Skeletal muscle cell (primary cell): Measurements from ENCODE around the gene IL10RB.
"Not testable (repeated sequence)": the region's sequence is repeated elsewhere in the genome, so short reads cannot be mapped to it uniquely, and the experiment has no call there.

Experiments
- DNase-seq: peaks from one replicate; pipeline ENCODE4 v3.0.0-alpha.2; 2010; ENCODE audit warnings: low read depth
- H3K4me3 ChIP-seq: 2 replicates; pipeline ENCODE4 v1.5.1; 2011; ENCODE audit warnings: low read depth, mild to moderate bottlenecking, control low read depth, low read length, moderate library complexity

IL10RB gene

DNA sequence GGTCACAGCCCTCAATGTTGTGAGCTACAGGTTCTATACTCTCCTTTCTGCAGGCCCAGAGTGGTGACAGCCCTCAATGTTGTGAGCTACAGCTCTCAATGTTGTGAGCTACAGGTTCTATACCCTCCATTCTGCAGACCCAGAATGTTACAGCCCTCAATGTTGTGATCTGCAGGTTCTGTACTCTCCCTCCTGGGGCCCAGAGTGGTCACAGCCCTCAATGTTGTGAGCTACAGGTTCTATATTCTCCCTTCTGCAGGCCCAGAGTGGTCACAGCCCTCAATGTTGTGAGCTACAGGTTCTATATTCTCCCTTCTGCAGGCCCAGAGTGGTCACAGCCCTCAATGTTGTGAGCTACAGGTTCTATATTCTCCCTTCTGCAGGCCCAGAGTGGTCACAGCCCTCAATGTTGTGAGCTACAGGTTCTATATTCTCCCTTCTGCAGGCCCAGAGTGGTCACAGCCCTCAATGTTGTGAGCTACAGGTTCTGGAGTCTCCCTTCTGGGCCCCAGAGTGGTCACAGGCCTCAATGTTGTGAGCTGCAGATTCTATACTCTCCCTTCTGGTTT is 26.5 kb upstream of the IL10RB start:
- DNase-seq, H3K4me3 ChIP-seq: not testable (repeated sequence)

GRCh38 chr21:33240404-33240803 is 25.8 kb upstream of the IL10RB start:
- DNase-seq, result no peak
- no peak overlapping the region for H3K4me3 ChIP-seq

DNA sequence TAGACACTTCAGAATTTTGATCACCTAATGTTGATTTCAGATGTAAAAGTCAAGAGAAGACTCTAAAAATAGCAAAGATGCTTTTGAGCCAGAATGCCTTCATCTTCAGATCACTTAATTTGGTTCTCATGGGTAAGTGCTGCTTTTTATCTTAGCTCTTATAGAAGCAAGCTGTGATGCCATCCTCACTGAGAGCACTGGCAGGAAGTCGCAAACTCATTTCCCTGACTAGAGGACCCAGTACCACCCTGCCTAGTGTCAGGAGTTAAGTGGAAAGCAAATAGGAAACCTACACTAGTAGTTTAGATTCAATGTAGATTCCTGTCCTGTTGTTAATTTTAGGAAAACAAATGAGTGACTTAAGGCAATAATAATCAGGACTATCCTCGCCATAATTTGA is 24.3 kb upstream of the IL10RB start:
- DNase-seq, result no peak
- no peak overlapping the region for H3K4me3 ChIP-seq

- DNase-seq, result not testable (repeated sequence)
Observed at GRCh38 chr21:33242846-33243245, 23.3 kb upstream of the IL10RB start.

DNA sequence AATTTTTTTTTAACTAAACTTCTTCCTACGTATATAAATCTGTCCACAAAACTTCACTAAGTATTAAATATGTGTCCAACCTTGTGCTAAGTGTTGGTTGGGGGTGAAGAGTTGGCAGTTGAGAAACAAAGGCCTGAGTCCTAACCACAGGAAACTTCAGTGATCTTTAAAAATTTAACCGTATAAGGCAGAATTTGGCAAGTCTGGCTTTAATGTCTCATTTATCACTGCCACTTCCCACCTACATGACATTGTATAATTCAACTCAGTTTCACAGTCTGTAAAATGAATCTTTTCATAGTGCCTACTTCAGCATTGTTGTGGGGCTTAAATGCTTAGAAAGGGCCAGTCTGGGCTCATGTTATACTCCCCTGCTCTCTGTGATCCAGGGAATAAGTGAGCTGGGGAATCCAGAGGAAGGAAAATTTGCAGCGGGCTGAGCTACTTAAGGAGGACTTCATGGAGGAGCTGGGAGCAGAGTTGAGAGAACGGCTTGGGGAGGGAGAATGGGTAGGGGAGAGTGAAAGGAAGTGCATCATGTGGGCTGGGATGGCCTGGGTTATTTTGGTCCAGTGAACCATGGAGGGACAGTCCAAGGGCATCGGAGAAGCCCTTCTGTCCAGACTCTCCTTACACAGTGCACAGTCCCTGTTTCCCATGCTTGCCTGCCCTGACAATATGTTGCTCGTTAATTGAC is 21.9 kb upstream of the IL10RB start:
- no peak for DNase-seq
- H3K4me3 ChIP-seq, result no peak overlapping the region

More at GRCh38 chr21:33242846-33243245, 23.3 kb upstream of the IL10RB start:
- H3K4me3 ChIP-seq, result not testable (repeated sequence)

DNA sequence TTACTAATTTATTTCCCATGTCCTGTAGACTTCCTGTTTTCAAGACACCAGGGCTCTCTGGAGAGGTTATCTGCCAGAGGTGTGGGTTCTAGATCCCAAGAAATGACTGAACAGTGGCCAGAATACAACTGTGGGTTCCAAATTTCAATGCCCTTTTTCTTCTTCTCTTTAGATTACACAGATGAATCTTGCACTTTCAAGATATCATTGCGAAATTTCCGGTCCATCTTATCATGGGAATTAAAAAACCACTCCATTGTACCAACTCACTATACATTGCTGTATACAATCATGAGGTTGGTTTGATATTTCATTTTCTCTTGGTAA is 21.4 kb upstream of the IL10RB start:
- H3K4me3 ChIP-seq, result no peak overlapping the region
- no peak for DNase-seq

GRCh38 chr21:33245289-33245918 is 20.8 kb upstream of the IL10RB start:
- DNase-seq, result no peak
- H3K4me3 ChIP-seq, result no peak overlapping the region

DNA sequence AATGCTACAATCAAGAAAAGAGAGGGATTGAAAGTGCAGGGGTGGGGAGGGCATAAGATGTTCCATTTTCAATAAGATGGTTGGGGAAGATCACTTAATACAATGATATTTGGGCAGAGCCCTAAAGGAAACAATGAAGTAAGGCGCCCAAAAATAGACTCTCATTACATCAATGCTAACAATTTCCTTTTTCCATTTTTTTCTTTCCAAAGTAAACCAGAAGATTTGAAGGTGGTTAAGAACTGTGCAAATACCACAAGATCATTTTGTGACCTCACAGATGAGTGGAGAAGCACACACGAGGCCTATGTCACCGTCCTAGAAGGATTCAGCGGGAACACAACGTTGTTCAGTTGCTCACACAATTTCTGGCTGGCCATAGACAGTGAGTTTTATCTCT is 19.7 kb upstream of the IL10RB start:
- no peak for DNase-seq
- no peak overlapping the region for H3K4me3 ChIP-seq

GRCh38 chr21:33246963-33247362 is 19.2 kb upstream of the IL10RB start:
- no peak for DNase-seq
- H3K4me3 ChIP-seq, result no peak overlapping the region

DNA sequence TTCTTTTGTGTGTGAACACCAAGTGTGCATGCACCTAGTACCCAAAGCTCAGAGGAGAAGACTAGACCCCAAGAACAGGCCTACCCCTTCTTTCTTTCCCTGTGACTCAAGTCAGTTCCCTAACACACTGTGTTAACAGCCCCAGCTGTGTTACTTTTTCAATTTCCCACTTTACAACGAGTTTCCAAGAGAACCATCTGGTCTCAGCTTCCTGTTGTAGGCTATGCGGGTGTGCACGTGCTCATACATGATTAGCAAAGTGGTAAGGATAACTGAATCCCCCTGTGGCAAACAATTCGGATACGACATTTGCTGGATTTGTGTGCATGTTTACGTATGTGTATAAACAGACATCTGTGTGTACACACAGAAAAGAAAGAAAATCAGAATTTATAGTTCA is 18.6 kb upstream of the IL10RB start:
- no peak for DNase-seq
- H3K4me3 ChIP-seq, result no peak overlapping the region

- H3K4me3 ChIP-seq, result no peak overlapping the region
- DNase-seq, result no peak
Observed at GRCh38 chr21:33249331-33250002, 16.7 kb upstream of the IL10RB start.

- no peak overlapping the region for H3K4me3 ChIP-seq
- DNase-seq, result no peak
Observed at GRCh38 chr21:33251119-33251518, 15.0 kb upstream of the IL10RB start.

DNA sequence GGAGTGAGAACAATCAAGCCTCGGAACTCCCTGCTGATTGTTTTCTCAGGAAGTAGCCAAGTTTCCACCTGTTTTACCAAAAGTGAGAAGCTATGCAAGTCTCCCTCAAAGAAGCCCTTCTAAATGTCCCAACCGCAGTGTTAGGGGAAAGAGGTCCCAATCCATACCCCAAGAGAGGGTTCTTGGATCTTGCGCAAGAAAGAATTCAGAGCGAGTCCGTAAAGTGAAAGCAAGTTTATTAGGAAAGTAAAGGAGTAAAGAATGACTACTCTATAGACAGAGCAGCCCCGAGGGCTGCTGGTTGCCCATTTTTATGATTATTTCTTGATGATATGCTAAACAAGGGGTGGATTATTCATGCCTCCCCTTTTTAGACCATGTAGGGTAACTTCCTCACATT is 12.8 kb upstream of the IL10RB start:
- DNase-seq, H3K4me3 ChIP-seq: not testable (repeated sequence)

DNA sequence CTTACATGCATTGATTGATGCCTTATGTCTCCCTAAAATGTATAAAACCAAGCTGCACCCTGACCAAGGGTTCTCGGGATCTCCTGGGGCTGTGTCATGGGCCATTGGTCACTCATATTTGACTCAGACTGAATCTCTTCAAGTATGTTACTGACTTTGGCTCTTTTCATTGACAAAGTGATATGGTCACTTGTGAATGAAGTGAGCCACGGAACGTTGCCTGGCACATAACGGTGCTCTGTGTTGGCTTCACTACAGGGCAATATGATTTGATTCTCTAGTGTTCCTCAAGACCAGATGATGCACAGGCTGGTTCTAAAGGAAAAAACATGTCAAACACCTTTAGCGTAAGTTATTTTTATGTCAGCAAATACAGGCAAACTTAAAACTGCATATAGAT is 11.4 kb upstream of the IL10RB start:
- no peak for DNase-seq
- H3K4me3 ChIP-seq, result no peak overlapping the region

DNA sequence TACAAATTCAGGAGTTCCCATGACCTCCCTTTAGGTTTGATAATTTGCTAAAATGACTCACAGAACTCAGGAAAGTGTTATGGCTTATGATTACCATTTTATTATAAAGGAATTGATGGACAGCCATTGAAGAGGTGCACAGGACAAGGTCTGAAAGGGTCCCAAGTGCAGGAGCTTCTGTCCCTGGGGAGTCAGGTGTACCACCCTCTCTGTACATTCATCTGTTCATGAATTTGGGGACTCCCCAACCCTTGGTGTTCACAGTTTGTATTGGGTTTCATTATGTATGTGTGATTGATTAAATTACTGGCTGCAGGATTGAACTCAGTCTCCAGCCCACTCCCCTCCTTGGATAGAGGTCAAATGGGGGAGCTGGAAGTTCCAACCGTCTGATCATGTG is 10.8 kb upstream of the IL10RB start:
- no peak for DNase-seq
- H3K4me3 ChIP-seq, result no peak overlapping the region

- no peak for DNase-seq
- H3K4me3 ChIP-seq, result no peak overlapping the region
Observed at GRCh38 chr21:33256019-33256418, 10.1 kb upstream of the IL10RB start.

DNA sequence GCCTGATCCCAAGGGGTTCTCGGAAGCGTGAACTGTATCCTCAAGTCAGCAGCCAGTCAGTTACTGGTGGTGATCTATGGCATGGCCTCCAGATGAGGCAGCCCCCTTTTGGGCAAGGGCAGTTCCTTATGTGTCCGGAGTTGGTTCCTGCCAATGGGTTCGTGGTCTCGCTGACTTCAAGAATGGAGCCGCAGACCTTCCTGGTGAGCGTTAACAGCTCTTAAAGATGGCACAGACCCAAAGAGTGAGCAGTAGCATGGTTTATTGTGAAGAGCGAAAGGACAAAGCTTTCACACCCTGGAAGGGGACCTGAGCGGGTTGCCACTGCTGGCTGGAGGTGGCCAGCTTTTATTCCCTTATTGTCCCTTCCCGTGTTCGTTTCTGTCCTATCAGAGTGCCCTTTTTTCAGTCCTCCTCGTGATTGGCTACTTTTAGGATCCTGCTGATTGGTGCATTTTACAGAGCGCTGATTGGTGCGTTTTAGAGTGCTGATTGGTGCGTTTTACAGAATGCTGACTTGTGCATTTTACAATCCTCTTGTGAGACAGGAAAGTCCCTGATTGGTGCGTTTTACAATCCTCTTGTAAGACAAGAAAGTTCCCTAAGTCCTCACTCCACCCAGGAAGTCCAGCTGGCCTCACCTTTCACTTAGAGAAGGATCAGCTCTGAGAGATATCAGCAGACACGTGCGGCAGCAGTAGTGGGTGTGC is 8.9 kb upstream of the IL10RB start:
- no peak overlapping the region for H3K4me3 ChIP-seq
- DNase-seq, result no peak

- H3K4me3 ChIP-seq, result no peak overlapping the region
- DNase-seq, result no peak
Observed at GRCh38 chr21:33258475-33258874, 7.7 kb upstream of the IL10RB start.

- DNase-seq, result no peak
- H3K4me3 ChIP-seq, result no peak overlapping the region
Observed at GRCh38 chr21:33259428-33259827, 6.7 kb upstream of the IL10RB start.

DNA sequence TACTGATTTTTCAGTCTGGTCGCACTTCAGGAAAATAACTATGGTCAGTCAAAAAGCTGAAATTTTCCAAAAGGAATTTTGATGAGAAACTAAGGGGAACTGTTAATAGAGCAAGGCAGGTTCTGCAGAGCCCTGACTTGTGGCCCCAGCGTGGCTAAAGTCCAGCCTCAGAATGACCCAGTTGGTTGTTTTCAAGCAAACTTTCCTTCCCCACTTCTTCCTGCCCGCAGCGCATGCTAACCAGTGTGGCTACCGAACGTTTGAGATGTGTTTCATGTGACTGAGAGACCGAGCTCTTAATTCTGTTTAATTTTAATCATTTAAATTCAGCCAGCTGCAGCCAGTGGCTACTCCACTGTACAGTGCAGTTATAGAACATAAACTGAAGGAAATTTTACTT is 6.2 kb upstream of the IL10RB start:
- no peak for DNase-seq

More for the DNA sequence above, 6.2 kb upstream of the IL10RB start:
- H3K4me3 ChIP-seq, result no peak overlapping the region
